Measurements from ENCODE around the gene TNNT2. TPM values are rescaled to one million over a fixed set of nuclear protein-coding genes. Genes with fewer than 3 reads are reported as not detected.

The TNNT2 gene
- total and polyA plus RNA-seq, 4 donors, result 0.17 to 0.28 (median 0.25) TPM; not detected in 1

- H3K9me3 ChIP-seq (ENCODE audit: control insufficient read depth in 4 of 4, low read length in 3 of 4), result no peaks in the 10 kb centered on the region
- no peak overlapping the region for H3K9ac ChIP-seq (ENCODE audit: low read depth in 1 of 2, low read length in 2 of 2)
- no peak for DNase-seq (ENCODE audit: low spot score)
- TF ChIP-seq NR2F2 (IDR thresholded peaks at IDR 0.05) (no peak), GABPA (IDR thresholded peaks at IDR 0.05 in 1 of 2, conservative IDR thresholded peaks at IDR 0.05 in 1 of 2) (no peak), EGR1 (IDR thresholded peaks at IDR 0.05; ENCODE audit: low read depth in 2 of 2) (no peak), YY1 (IDR thresholded peaks at IDR 0.05) (no peak), HNF4A (conservative IDR thresholded peaks at IDR 0.05) (no peak), TAF1 (conservative IDR thresholded peaks at IDR 0.05) (no peak), CTCF (IDR thresholded peaks at IDR 0.05; ENCODE audit: low read depth, low read length, missing input control) (no peak), SP1 (IDR thresholded peaks at IDR 0.05) (no peak), REST (IDR thresholded peaks at IDR 0.05) (no peak), RXRA (IDR thresholded peaks at IDR 0.05) (no peak), JUND (IDR thresholded peaks at IDR 0.05) (no peak), ATF3 (IDR thresholded peaks at IDR 0.05) (no peak), ZBTB33 (IDR thresholded peaks at IDR 0.05) (no peak)
- TF ChIP-seq, protein P1, sequence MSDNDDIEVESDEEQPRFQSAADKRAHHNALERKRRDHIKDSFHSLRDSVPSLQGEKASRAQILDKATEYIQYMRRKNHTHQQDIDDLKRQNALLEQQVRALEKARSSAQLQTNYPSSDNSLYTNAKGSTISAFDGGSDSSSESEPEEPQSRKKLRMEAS (IDR thresholded peaks at IDR 0.05), result no peak
- no peak overlapping the region for H3K4me3 ChIP-seq (ENCODE audit: low read depth in 1 of 3, low read length in 3 of 3)
- H3K4me1 ChIP-seq (ENCODE audit: control insufficient read depth in 4 of 4, insufficient read depth in 4 of 4, low read length in 3 of 4), result no peaks in the 10 kb centered on the region
- no peak overlapping the region for H3K27ac ChIP-seq (ENCODE audit: low read depth in 1 of 2, low read length in 2 of 2)
- WGBS, result 95% methylated on average over 5 of the region's 5 CpGs
- H3K27me3 ChIP-seq (ENCODE audit: control insufficient read depth in 4 of 4, insufficient read depth in 4 of 4, low read length in 3 of 4), result no peaks in the 10 kb centered on the region
- H3K36me3 ChIP-seq (ENCODE audit: control insufficient read depth in 4 of 4, insufficient read depth in 3 of 4, low read depth in 1 of 4, low read length in 3 of 4), result no peaks in the 10 kb centered on the region
Observed at GRCh38 chr1:201316556-201316955, 60.9 kb downstream of the TNNT2 start.

DNA sequence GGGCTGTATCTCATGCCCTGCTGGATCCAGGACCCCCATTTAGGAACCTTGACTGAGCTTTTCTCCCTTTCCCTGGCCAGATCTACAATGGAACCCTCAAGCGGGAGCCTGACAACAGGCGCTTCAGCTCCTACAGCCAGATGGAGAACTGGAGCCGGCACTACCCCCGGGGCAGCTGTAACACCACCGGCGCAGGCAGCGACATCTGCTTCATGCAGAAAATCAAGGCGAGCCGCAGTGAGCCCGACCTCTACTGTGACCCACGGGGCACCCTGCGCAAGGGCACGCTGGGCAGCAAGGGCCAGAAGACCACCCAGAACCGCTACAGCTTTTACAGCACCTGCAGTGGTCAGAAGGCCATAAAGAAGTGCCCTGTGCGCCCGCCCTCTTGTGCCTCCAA, 64.4 kb downstream of the TNNT2 start:
- Histone ChIP-seq H3K27me3 (ENCODE audit: control insufficient read depth in 4 of 4, insufficient read depth in 4 of 4, low read length in 3 of 4) (no peaks in the 10 kb centered on the region), H3K4me1 (ENCODE audit: control insufficient read depth in 4 of 4, insufficient read depth in 4 of 4, low read length in 3 of 4) (peaks cover 0 to 10% (median 5%) of the 10 kb centered on the region in 4 donors), H3K9me3 (ENCODE audit: control insufficient read depth in 4 of 4, low read length in 3 of 4) (no peaks in the 10 kb centered on the region), H3K4me3 (ENCODE audit: low read depth in 1 of 3, low read length in 3 of 3) (no peak overlapping the region), H3K9ac (ENCODE audit: low read depth in 1 of 2, low read length in 2 of 2) (no peak overlapping the region), H3K36me3 (ENCODE audit: control insufficient read depth in 4 of 4, insufficient read depth in 3 of 4, low read depth in 1 of 4, low read length in 3 of 4) (no peaks in the 10 kb centered on the region), H3K27ac (ENCODE audit: low read depth in 1 of 2, low read length in 2 of 2) (no peak overlapping the region)
- 95% methylated on average over 16 of the region's 16 CpGs for WGBS
- TF ChIP-seq YY1 (IDR thresholded peaks at IDR 0.05), result no peak
- TF ChIP-seq TAF1 (conservative IDR thresholded peaks at IDR 0.05), result no peak
- no peak for TF ChIP-seq FOXA2 (IDR thresholded peaks at IDR 0.05)
- no peak for TF ChIP-seq RAD21 (IDR thresholded peaks at IDR 0.05)
- TF ChIP-seq FOXA1 (IDR thresholded peaks at IDR 0.05), result no peak
- TF ChIP-seq ZBTB33 (IDR thresholded peaks at IDR 0.05), result no peak
- no peak for TF ChIP-seq GABPA (IDR thresholded peaks at IDR 0.05 in 1 of 2, conservative IDR thresholded peaks at IDR 0.05 in 1 of 2)
- TF ChIP-seq HNF4A (conservative IDR thresholded peaks at IDR 0.05), result no peak
- no peak for TF ChIP-seq CTCF (IDR thresholded peaks at IDR 0.05; ENCODE audit: low read depth, low read length, missing input control)
- TF ChIP-seq HNF4G (IDR thresholded peaks at IDR 0.05), result no peak
- TF ChIP-seq ATF3 (IDR thresholded peaks at IDR 0.05), result no peak
- TF ChIP-seq, protein P1 (IDR thresholded peaks at IDR 0.05), result no peak
- TF ChIP-seq JUND (IDR thresholded peaks at IDR 0.05), result no peak
- no peak for TF ChIP-seq NR2F2 (IDR thresholded peaks at IDR 0.05)
- no peak for DNase-seq (ENCODE audit: low spot score)
